ENCODE measurements around the gene NGFR. TPM values are rescaled to one million over a fixed set of nuclear protein-coding genes. Genes with fewer than 3 reads are reported as not detected.

NGFR gene
- total RNA-seq, 1 donor from 2014 or later: 8.9 TPM

- intact Hi-C loops (cut with micrococcal nuclease): no loop called here
- DNase-seq: no peak
- H3K36me3 ChIP-seq: no peaks in the 10 kb centered on the region
- H3K4me1 ChIP-seq: peaks cover 5% of the 10 kb centered on the region
- H3K9me3 ChIP-seq (replicated peaks): peaks cover 3% of the 10 kb centered on the region
- TF ChIP-seq CTCF (IDR thresholded peaks at IDR 0.05; ENCODE audit: borderline replicate concordance): no peak
- no peak overlapping the region for H3K27ac ChIP-seq (replicated peaks)
- no peak overlapping the region for H3K4me3 ChIP-seq
- peaks cover 93% of the 10 kb centered on the region for H3K27me3 ChIP-seq (ENCODE audit: low read depth)
These were observed 17.4 kb upstream of the NGFR start for GRCh38 chr17:49477709-49478108.

- peaks cover under 1% of the 10 kb centered on the region for H3K4me1 ChIP-seq
- intact Hi-C loops (cut with micrococcal nuclease): no loop called here
- peaks cover 99% of the 10 kb centered on the region for H3K27me3 ChIP-seq (ENCODE audit: low read depth)
- DNase-seq: no peak
- no peak for TF ChIP-seq CTCF (IDR thresholded peaks at IDR 0.05; ENCODE audit: borderline replicate concordance)
- H3K27ac ChIP-seq (replicated peaks): no peak overlapping the region
- no peaks in the 10 kb centered on the region for H3K36me3 ChIP-seq
- no peak overlapping the region for H3K4me3 ChIP-seq
- no peaks in the 10 kb centered on the region for H3K9me3 ChIP-seq (replicated peaks)
These were observed 14.1 kb upstream of the NGFR start for GRCh38 chr17:49480836-49481615.

- H3K27ac ChIP-seq (replicated peaks): no peak overlapping the region
- peaks cover 100% of the 10 kb centered on the region for H3K27me3 ChIP-seq (ENCODE audit: low read depth)
- no peak overlapping the region for H3K4me3 ChIP-seq
These were observed 12.8 kb upstream of the NGFR start for GRCh38 chr17:49482144-49482817.

GRCh38 chr17:49483599-49484509 lies 11.2 kb upstream of the NGFR start:
- no peak overlapping the region for H3K27ac ChIP-seq (replicated peaks)
- peaks cover 100% of the 10 kb centered on the region for H3K27me3 ChIP-seq (ENCODE audit: low read depth)
- DNase-seq: no peak
- no peaks in the 10 kb centered on the region for H3K9me3 ChIP-seq (replicated peaks)
- H3K36me3 ChIP-seq: no peaks in the 10 kb centered on the region
- no peak overlapping the region for H3K4me3 ChIP-seq
- TF ChIP-seq CTCF (IDR thresholded peaks at IDR 0.05; ENCODE audit: borderline replicate concordance): no peak
- peaks cover 6% of the 10 kb centered on the region for H3K4me1 ChIP-seq
- intact Hi-C loops (cut with micrococcal nuclease): no loop called here

More at GRCh38 chr17:49482144-49482817, 12.8 kb upstream of the NGFR start:
- TF ChIP-seq CTCF (IDR thresholded peaks at IDR 0.05; ENCODE audit: borderline replicate concordance): no peak
- no peak for DNase-seq
- intact Hi-C loops (cut with micrococcal nuclease): no loop called here
- H3K9me3 ChIP-seq (replicated peaks): no peaks in the 10 kb centered on the region
- H3K4me1 ChIP-seq: peaks cover 6% of the 10 kb centered on the region
- no peaks in the 10 kb centered on the region for H3K36me3 ChIP-seq

GRCh38 chr17:49484588-49484987 lies 10.5 kb upstream of the NGFR start:
- no peak for TF ChIP-seq CTCF (IDR thresholded peaks at IDR 0.05; ENCODE audit: borderline replicate concordance)
- Histone ChIP-seq H3K27ac (replicated peaks) (no peak overlapping the region), H3K9me3 (replicated peaks) (no peaks in the 10 kb centered on the region), H3K27me3 (ENCODE audit: low read depth) (peaks cover 100% of the 10 kb centered on the region), H3K4me1 (peaks cover 6% of the 10 kb centered on the region), H3K4me3 (no peak overlapping the region), H3K36me3 (no peaks in the 10 kb centered on the region)
- DNase-seq: no peak
- intact Hi-C loops (cut with micrococcal nuclease): no loop called here
